HG03378 (cell line): ENCODE data around the gene HS2ST1.

Experiments used
- ATAC-seq: cut with Tn5 transposase; IDR thresholded peaks from one replicate; pipeline ENCODE4 v1.9.1; 2021; ENCODE audit warnings: mild to moderate bottlenecking, moderate library complexity; ENCODE audit not compliant: unreplicated experiment

Gene HS2ST1

DNA sequence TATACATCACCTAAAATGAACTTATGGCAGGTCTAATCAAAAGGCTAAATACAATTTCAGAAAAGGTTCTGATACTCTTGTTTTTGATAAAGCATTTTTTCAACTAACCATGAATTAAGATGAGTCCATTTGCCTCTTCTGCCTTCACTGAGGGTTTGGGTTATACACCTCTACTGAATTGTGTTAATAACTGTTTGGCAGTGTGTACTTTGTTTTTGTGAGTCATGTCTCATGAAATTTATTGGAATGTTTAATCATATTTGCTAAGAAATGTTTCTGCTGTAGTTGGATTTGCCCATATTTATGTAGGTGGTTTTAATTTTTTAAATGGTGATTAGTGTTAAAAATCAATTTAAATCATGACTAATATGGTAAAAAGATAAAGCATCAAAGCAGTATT is 190.5 kb downstream of the HS2ST1 start:
- ATAC-seq = no peak

DNA sequence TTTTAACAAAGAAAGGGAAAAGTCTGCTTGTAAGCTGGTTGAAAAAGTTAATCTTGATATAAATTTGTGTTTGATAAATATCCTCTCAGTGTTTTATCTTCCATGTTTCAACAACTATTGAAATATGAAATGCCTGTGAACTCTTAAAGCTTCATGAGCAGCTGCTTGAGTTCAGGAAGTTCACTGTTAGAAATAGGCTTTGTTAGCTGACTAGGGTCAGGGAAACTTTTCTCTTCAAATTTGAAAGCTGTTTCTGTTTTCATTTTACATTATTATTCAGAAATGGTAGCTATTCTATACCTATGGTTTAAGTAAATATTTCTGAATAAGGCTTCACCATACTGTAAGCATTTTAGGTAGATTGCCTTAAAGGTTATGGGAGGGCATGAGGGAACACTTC is 191.7 kb downstream of the HS2ST1 start:
- ATAC-seq = no peak

DNA sequence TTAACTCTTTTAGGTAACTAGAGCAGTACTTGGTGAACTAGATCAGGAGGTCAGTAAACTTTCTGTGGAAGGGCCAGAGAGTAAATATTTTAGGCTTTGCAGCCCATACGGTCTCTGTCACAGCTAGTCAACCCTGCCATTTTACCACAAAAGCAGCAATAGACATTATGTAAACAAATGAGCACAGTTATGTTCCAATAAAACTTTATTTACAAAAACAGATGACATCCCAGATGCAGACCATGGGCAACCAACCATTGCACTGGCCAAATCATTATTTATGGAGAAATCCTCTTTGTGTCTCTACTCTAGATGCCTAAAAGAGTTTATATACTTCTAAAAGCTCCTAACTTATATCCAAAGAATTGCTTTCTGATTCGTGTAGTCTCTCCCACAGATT is 192.4 kb downstream of the HS2ST1 start:
- ATAC-seq = no peak

GRCh38 chr1:87108228-87108627 is 193.8 kb downstream of the HS2ST1 start:
- ATAC-seq = no peak

DNA sequence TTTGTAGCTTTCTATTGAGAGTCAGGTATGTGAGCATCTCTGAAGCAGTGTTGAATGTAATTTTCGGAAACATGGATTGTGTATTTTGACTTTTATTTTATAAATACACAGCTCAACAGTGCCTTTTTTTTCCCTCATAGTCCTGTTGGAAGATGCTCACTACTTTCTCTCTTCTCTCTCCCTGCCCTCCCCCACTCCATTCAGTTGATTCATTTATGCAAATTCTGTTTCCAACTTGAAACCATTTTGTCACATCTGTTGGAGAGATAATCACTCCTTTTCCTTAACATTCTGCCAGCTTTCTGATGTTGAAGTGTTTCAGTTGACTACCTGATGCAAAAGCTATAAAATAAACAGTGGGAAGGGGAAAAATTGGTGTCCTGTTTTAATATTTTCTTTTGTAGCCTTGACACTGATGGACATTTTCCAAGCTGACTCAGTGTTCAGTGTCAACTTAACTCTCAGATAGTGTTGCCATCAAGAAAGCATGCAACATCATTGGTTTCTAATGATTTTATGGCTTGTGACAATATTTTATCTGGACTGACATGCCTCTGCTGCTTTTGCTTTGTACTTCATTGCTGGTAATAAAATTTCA is 194.5 kb downstream of the HS2ST1 start:
- no peak for ATAC-seq

- ATAC-seq = no peak
These were observed 197.4 kb downstream of the HS2ST1 start for GRCh38 chr1:87111659-87112371.

GRCh38 chr1:87113313-87113712 is 198.9 kb downstream of the HS2ST1 start:
- no peak for ATAC-seq

DNA sequence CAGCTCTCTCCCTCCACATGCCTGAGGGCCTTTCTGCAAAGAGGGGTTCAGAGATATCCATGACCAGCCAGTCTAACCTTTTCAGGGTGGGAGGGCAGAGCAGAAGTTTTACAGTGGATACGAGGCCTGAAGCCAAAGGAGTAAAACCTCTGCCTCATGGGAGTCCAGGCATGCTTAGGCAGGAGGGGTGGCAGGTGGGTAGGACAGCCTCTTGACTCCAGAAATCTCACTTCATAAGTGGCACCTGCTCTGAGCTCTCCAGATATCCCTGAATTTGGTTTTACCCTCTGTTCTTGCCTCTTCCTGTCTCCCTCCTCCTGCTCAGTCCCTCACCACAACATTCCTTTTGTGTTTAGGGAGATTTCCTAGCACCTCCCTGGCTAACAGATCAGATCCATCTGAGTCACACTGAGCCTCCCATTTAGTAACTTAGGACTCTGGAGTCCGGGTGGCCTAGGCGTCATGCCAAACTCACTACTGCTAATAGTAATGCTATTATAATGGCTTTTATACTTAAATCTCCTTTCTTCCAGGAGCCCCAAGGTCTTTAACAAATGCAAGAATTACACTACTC is 201.0 kb downstream of the HS2ST1 start:
- no peak for ATAC-seq

GRCh38 chr1:87115891-87116290 is 201.5 kb downstream of the HS2ST1 start:
- ATAC-seq = no peak

GRCh38 chr1:87117761-87118368 is 203.4 kb downstream of the HS2ST1 start:
- no peak for ATAC-seq

- no peak for ATAC-seq
These were observed 205.2 kb downstream of the HS2ST1 start for GRCh38 chr1:87119541-87120140.

DNA sequence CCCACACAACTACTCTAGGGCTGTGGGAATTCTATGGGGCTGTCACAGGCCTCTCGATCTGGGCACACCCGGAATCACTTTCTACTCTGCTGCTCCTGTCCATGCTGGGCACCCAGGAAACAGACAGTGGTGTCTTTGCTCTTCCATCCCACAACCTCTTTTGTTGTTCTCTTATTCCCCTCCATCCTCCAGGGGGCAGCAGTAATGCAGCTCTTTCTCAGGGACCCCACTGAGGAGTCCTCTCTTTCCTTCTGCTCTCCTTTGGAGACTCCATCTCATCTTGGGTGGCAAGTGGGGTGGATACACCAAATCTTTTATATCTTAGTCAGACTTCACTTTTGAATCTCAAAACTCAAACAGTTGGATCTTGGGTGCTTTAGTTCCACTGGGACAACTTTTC is 206.3 kb downstream of the HS2ST1 start:
- no peak for ATAC-seq

DNA sequence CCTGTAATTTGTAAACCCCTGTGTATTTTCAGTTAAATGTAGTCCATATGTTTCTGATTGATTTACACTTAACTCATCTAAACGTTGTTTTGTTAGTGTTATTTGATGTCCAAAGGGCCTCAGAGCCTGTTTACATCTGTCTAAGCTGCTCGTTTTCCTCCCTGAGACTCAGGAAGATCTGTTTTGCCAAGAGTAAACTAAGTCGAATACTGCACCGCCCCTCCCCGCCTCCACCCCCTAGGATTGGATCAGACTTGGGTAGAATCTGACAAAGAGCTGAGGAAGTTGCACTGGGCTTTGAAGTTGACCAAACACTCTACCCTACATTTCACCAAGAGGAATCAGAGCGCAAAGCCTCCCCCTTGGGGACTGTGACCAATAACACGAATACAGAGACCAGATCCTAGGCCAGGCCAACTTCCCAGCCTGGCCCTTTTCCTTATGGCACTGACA is 207.3 kb downstream of the HS2ST1 start:
- ATAC-seq = no peak

GRCh38 chr1:87122243-87122642 is 207.8 kb downstream of the HS2ST1 start:
- no peak for ATAC-seq

DNA sequence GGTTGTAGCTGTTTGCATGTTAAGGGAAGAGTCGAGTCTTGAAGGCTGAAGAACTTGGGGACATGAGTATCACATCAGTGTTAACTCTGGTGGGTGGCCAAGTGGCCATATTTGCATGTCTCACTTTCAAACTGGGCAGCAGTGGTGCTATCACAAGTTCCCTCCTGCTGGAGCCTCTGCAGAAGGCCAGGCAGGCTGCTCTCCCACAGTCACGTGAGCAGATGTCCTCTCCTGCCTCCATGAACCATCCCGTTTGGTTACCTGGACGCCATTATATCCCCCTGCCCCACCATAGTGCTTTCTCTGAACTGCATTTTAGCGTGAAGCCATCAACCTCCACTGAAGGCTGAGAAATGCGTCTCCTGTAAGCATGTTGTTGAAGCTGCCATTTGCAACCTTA is 209.2 kb downstream of the HS2ST1 start:
- no peak for ATAC-seq

DNA sequence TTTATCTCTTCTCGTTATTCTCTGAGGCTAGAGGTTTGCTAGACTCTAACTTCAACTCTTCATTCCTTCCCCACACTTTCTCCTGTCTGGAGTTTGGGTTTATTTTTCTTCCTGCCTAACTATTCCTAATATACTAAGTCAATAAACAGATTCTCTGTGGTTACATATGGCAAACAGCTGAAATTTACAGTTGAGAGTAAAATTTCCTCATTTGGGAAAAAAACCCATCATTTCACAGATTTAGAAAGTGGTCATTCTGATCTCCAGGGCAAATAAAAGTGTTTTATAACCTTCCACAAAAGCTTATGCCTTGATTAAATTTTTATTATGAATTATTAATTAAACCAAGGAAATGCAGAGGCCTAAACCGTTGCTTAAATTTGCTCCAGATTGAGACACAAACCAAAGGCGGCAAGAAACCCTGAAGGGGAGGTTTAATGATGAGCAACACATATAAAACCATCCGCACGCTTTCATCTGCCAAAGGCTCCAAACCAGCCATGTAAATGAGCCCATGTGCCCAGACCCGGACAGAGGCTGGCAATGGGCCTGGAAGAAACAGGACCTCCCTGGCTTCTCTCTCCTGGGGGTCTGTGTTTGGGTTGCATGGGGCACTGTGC is 212.6 kb downstream of the HS2ST1 start:
- ATAC-seq = no peak

GRCh38 chr1:87127581-87127980 is 213.1 kb downstream of the HS2ST1 start:
- no peak for ATAC-seq

DNA sequence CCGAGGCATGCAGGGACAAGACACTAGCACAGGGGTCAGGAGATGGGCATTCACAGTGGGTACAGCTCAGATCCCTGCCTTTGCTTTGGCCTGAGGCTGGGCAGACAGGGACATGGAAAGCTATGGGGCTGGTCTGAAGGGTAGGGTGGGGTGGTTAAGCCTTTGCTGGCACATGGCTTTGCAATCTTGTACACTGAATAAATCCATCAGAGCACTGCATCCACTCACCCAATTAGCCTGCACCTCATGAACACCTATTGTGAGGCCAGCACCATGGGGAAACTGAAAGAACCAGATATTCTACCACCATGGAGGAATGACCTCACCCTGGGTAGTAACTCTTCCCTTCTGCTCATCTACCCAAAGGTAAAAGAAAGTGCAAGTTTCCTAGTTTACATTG is 214.6 kb downstream of the HS2ST1 start:
- no peak for ATAC-seq

DNA sequence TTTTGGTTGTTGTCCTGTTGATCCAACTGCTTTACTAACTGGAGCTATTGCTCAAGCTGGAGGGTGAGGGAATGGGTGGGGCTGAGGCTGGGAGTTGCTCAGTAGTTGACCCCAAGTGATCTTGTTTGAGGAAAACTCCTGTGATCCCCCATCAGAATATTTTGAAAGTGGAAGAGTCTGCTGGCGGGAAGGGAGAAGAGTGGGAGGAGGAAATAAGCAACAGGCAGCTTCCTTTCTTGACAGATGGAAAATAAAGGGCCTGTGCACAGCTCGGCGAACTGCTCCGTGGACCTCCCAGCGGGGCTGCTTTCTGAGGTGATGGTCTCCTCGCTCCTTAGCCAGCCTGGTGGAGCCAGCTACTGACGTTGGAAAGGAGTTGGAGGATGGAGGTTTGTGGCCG is 215.2 kb downstream of the HS2ST1 start:
- ATAC-seq = no peak

DNA sequence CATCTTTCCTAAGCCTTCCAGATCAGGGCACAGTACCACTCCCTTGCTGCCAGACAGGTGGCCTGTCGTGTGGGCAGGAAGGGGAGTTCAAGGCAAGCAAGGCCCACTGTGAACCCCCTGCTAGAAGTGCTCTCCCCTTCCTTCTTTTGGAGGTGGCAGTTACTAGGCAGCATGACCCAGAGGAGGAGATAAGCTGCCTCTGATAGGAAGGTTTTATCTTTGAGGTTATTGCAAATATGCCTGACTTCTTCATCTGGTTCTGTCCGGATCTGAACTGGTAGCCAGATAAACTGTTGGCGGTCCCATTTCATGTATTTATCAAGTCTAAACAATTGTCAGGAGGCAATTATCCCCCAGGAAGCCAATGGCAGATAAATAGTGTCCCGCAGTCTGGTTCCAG is 216.0 kb downstream of the HS2ST1 start:
- no peak for ATAC-seq

DNA sequence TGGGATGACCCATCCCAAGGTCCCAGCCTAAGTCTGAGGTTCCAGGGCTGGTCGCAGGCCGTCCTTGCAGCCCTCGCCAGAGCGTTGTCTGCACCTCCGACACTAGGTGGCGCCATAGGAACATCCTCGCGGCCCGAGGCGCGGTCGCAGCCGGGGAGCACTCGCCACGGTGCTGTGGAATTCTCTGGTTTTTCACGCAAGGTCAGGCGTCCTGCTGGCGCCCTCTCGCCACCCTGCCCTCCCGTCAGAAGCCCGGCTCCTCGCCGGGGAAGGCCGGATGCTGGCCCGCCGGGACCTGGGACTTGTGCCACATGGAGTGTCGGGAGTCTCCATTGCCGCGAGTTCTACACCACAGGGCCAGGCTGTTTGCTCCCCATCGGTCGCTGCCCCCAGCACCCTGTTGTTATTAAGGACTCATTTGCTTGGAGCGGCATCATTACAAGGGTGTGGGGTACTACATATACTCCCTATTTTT is 217.4 kb downstream of the HS2ST1 start:
- ATAC-seq = peak; percentile 94
